Mesenchymal stem cell (in vitro differentiated cells and primary cell): ENCODE measurements around the gene CD300LD.

Experiments used
- DNase-seq: peaks from one replicate; pipeline ENCODE4 v3.0.0-alpha.2; 2013
- H2AFZ ChIP-seq: one replicate; pipeline ENCODE4 v1.6.1; 2013; ENCODE audit warnings: low read depth, mild to moderate bottlenecking, control low read depth, inconsistent platforms, low read length, moderate library complexity
- H2AK5ac ChIP-seq: 2 replicates; pipeline ENCODE4 v1.6.1; 2013; ENCODE audit warnings: low read length, moderate library complexity, mild to moderate bottlenecking, inconsistent platforms; ENCODE audit not compliant: severe bottlenecking
- H2BK120ac ChIP-seq: one replicate; pipeline ENCODE4 v1.6.1; 2013; ENCODE audit warnings: low read depth, mild to moderate bottlenecking, inconsistent platforms, low read length, moderate library complexity
- H2BK12ac ChIP-seq, 2 experiments: one replicate each; pipeline ENCODE4 v1.6.1; 2013; ENCODE audit warnings: inconsistent platforms in 2 of 2, low read length in 2 of 2, mild to moderate bottlenecking in 2 of 2, moderate library complexity in 2 of 2, control low read depth in 1 of 2
- H2BK15ac ChIP-seq: one replicate; pipeline ENCODE4 v1.6.1; 2013; ENCODE audit warnings: mild to moderate bottlenecking, low read depth, inconsistent platforms; ENCODE audit not compliant: poor library complexity, severe bottlenecking
- H2BK5ac ChIP-seq: 2 replicates; pipeline ENCODE4 v1.6.1; 2013; ENCODE audit warnings: low read depth, mild to moderate bottlenecking, low read length, control low read depth, inconsistent platforms; ENCODE audit not compliant: poor library complexity, severe bottlenecking
- H3K14ac ChIP-seq, 2 experiments: one replicate each; pipeline ENCODE4 v1.6.1; 2013; ENCODE audit warnings: inconsistent platforms in 2 of 2, low read length in 2 of 2, control low read depth in 1 of 2, mild to moderate bottlenecking in 1 of 2, moderate library complexity in 1 of 2
- H3K18ac ChIP-seq, 2 experiments: one replicate each; pipeline ENCODE4 v1.6.1; 2013; ENCODE audit warnings: inconsistent platforms in 2 of 2, low read length in 2 of 2, control low read depth in 1 of 2, low read depth in 1 of 2, mild to moderate bottlenecking in 1 of 2
- H3K23ac ChIP-seq, 2 experiments: one replicate each; pipeline ENCODE4 v1.6.1; 2013; ENCODE audit warnings: inconsistent platforms in 2 of 2, low read length in 2 of 2, mild to moderate bottlenecking in 2 of 2, moderate library complexity in 2 of 2, control low read depth in 1 of 2
- H3K27ac ChIP-seq: 2 replicates; pipeline ENCODE4 v1.5.1; 2013; ENCODE audit warnings: mild to moderate bottlenecking, moderate library complexity, low read length, control low read depth, inconsistent platforms; ENCODE audit not compliant: poor library complexity, severe bottlenecking
- H3K27me3 ChIP-seq, 2 experiments: 2 replicates each; pipeline versions ENCODE4 v1.6.1 to v1.7.0; 2013; ENCODE audit warnings: low read length in 2 of 2, mild to moderate bottlenecking in 2 of 2, moderate library complexity in 2 of 2, control low read depth in 1 of 2, inconsistent platforms in 1 of 2; ENCODE audit not compliant: control insufficient read depth in 1 of 2, insufficient read depth in 1 of 2
- H3K36me3 ChIP-seq, 2 experiments: 2 replicates each; pipeline versions ENCODE4 v1.6.1 to v1.7.0; 2013; ENCODE audit warnings: low read length in 2 of 2, control low read depth in 1 of 2, inconsistent platforms in 1 of 2, low read depth in 1 of 2, mild to moderate bottlenecking in 1 of 2; ENCODE audit not compliant: insufficient read depth in 2 of 2, control insufficient read depth in 1 of 2
- H3K4ac ChIP-seq, 2 experiments: one replicate each; pipeline ENCODE4 v1.6.1; 2013; ENCODE audit warnings: inconsistent platforms in 2 of 2, low read length in 2 of 2, mild to moderate bottlenecking in 2 of 2, moderate library complexity in 2 of 2, control low read depth in 1 of 2, low read depth in 1 of 2
- H3K4me1 ChIP-seq: 2 replicates; pipeline ENCODE4 v1.6.1; 2013; ENCODE audit warnings: low read depth, low read length, control low read depth; ENCODE audit not compliant: control insufficient read depth, insufficient read depth
- H3K4me2 ChIP-seq: 2 replicates; pipeline ENCODE4 v1.6.1; 2013; ENCODE audit warnings: low read length, mild to moderate bottlenecking, inconsistent platforms; ENCODE audit not compliant: poor library complexity, severe bottlenecking
- H3K4me3 ChIP-seq, 2 experiments: 2 replicates each; pipeline versions ENCODE4 v1.5.1 to v1.7.0; 2013; ENCODE audit warnings: low read length in 2 of 2, mild to moderate bottlenecking in 2 of 2, control low read depth in 1 of 2, low read depth in 1 of 2; ENCODE audit not compliant: insufficient read depth in 1 of 2
- H3K79me1 ChIP-seq: replicated peaks from 2 replicates; pipeline ENCODE4 v1.6.1; 2013; ENCODE audit warnings: mild to moderate bottlenecking, control low read depth, low read length, inconsistent platforms; ENCODE audit not compliant: poor library complexity, severe bottlenecking
- H3K9ac ChIP-seq: 2 replicates; pipeline ENCODE4 v1.7.0; 2013; ENCODE audit warnings: mild to moderate bottlenecking, low read length, moderate library complexity
- H3K9me3 ChIP-seq: 2 replicates; pipeline ENCODE4 v1.7.0; 2013; ENCODE audit warnings: mild to moderate bottlenecking, low read length; ENCODE audit not compliant: control insufficient read depth
- H4K8ac ChIP-seq: one replicate; pipeline ENCODE4 v1.6.1; 2013; ENCODE audit warnings: inconsistent platforms, mild to moderate bottlenecking, low read length, moderate library complexity
- H4K91ac ChIP-seq: one replicate; pipeline ENCODE4 v1.6.1; 2013; ENCODE audit warnings: mild to moderate bottlenecking, low read length, inconsistent platforms
- WGBS: methylation state at CpG from one replicate; pipeline ENCODE4 v1.1.7; 2013; ENCODE audit warnings: mixed read lengths; 5-methylcytosine and 5-hydroxymethylcytosine counted together

The CD300LD gene

GRCh38 chr17:74555427-74555940 is 36.6 kb downstream of the CD300LD start:
- no peak overlapping the region for H3K18ac ChIP-seq
- H3K14ac ChIP-seq, result no peak overlapping the region
- H2BK120ac ChIP-seq, result no peak overlapping the region
- no peaks in the 10 kb centered on the region for H3K79me1 ChIP-seq
- H3K4ac ChIP-seq, result no peak overlapping the region
- H3K36me3 ChIP-seq, result no peaks in the 10 kb centered on the region
- no peak for DNase-seq
- H2BK5ac ChIP-seq, result no peak overlapping the region
- no peak overlapping the region for H2AFZ ChIP-seq
- H2BK15ac ChIP-seq, result no peak overlapping the region
- WGBS, result 78% methylated on average over 7 of the region's 7 CpGs
- H3K9me3 ChIP-seq, result no peaks in the 10 kb centered on the region
- no peak overlapping the region for H4K8ac ChIP-seq
- H3K27ac ChIP-seq, result no peak overlapping the region
- H4K91ac ChIP-seq, result no peak overlapping the region
- no peak overlapping the region for H2AK5ac ChIP-seq
- no peak overlapping the region for H2BK12ac ChIP-seq
- peaks cover 35 to 85% of the 10 kb centered on the region in 2 experiments for H3K27me3 ChIP-seq
- no peak overlapping the region for H3K9ac ChIP-seq
- H3K4me3 ChIP-seq, result no peak overlapping the region
- no peaks in the 10 kb centered on the region for H3K4me1 ChIP-seq
- H3K23ac ChIP-seq, result no peak overlapping the region
- H3K4me2 ChIP-seq, result no peak overlapping the region

- H4K91ac ChIP-seq, result no peak overlapping the region
- no peaks in the 10 kb centered on the region for H3K4me1 ChIP-seq
- H3K27ac ChIP-seq, result no peak overlapping the region
- H2AFZ ChIP-seq, result no peak overlapping the region
- no peak overlapping the region for H2BK15ac ChIP-seq
- no peak overlapping the region for H3K18ac ChIP-seq
- no peak overlapping the region for H2BK5ac ChIP-seq
- H3K4me3 ChIP-seq, result no peak overlapping the region
- WGBS, result 89% methylated on average over 6 of the region's 6 CpGs
- no peak overlapping the region for H2BK12ac ChIP-seq
- H3K4me2 ChIP-seq, result no peak overlapping the region
- no peak overlapping the region for H3K14ac ChIP-seq
- H2AK5ac ChIP-seq, result no peak overlapping the region
- H3K36me3 ChIP-seq, result no peaks in the 10 kb centered on the region
- H3K9me3 ChIP-seq, result no peaks in the 10 kb centered on the region
- H4K8ac ChIP-seq, result no peak overlapping the region
- H2BK120ac ChIP-seq, result no peak overlapping the region
- no peaks in the 10 kb centered on the region for H3K79me1 ChIP-seq
- no peak overlapping the region for H3K4ac ChIP-seq
- DNase-seq, result no peak
- peaks cover 35 to 89% of the 10 kb centered on the region in 2 experiments for H3K27me3 ChIP-seq
- H3K9ac ChIP-seq, result no peak overlapping the region
- no peak overlapping the region for H3K23ac ChIP-seq
Measured at GRCh38 chr17:74554909-74555308, 37.2 kb downstream of the CD300LD start.

- Histone ChIP-seq H3K27ac (no peak overlapping the region), H2BK5ac (no peak overlapping the region), H3K14ac (no peak overlapping the region), H2BK12ac (no peak overlapping the region), H3K4me2 (no peak overlapping the region), H4K8ac (no peak overlapping the region), H2AK5ac (no peak overlapping the region), H3K9ac (no peak overlapping the region), H3K27me3 (peaks cover 36 to 81% of the 10 kb centered on the region in 2 experiments), H3K36me3 (no peaks in the 10 kb centered on the region), H3K4me3 (no peak overlapping the region), H3K79me1 (no peaks in the 10 kb centered on the region), H2BK15ac (no peak overlapping the region), H4K91ac (no peak overlapping the region), H3K4me1 (no peaks in the 10 kb centered on the region), H2BK120ac (no peak overlapping the region), H3K9me3 (no peaks in the 10 kb centered on the region), H3K18ac (no peak overlapping the region), H3K4ac (no peak overlapping the region), H3K23ac (no peak overlapping the region), H2AFZ (no peak overlapping the region)
- WGBS, result 55% methylated on average over 7 of the region's 7 CpGs
- DNase-seq, result no peak
Measured at GRCh38 chr17:74552037-74552436, 40.0 kb downstream of the CD300LD start.

GRCh38 chr17:74550602-74551001 is 41.5 kb downstream of the CD300LD start:
- Histone ChIP-seq H4K91ac (no peak overlapping the region), H2AK5ac (no peak overlapping the region)

More at GRCh38 chr17:74550602-74551001, 41.5 kb downstream of the CD300LD start:
- Histone ChIP-seq H3K9ac (no peak overlapping the region), H2BK15ac (no peak overlapping the region), H3K36me3 (no peaks in the 10 kb centered on the region), H2BK12ac (no peak overlapping the region), H2BK120ac (no peak overlapping the region), H3K4me3 (no peak overlapping the region), H3K4me2 (no peak overlapping the region), H2BK5ac (no peak overlapping the region), H2AFZ (no peak overlapping the region), H3K4ac (no peak overlapping the region), H3K4me1 (no peaks in the 10 kb centered on the region), H3K27me3 (peaks cover 32 to 69% of the 10 kb centered on the region in 2 experiments), H3K14ac (no peak overlapping the region), H4K8ac (no peak overlapping the region), H3K79me1 (no peaks in the 10 kb centered on the region), H3K27ac (no peak overlapping the region), H3K9me3 (no peaks in the 10 kb centered on the region), H3K18ac (no peak overlapping the region), H3K23ac (no peak overlapping the region)
- no peak for DNase-seq
- 89% methylated on average over 15 of the region's 15 CpGs for WGBS
